OCI-LY7 (cell line): Measurements from ENCODE around the gene MTUS2.

ENCODE experiments used
- EZH2phosphoT487 ChIP-seq: fragments of 200-600 bp; sonication (generic); IDR thresholded peaks from 2 replicates; pipeline ENCODE4 v1.6.1; 2018; ENCODE audit warnings: low read depth, borderline replicate concordance, mild to moderate bottlenecking, mixed run types, antibody characterized with exemption, low read length, moderate library complexity, mixed read lengths
- TF ChIP-seq, protein P1 (sequence below): fragments of 200-600 bp; sonication (generic); conservative IDR thresholded peaks from 2 replicates; pipeline ENCODE4 v1.5.1; 2014; ENCODE audit warnings: mild to moderate bottlenecking, antibody characterized with exemption, low read length, moderate library complexity, mixed read lengths

DNA sequence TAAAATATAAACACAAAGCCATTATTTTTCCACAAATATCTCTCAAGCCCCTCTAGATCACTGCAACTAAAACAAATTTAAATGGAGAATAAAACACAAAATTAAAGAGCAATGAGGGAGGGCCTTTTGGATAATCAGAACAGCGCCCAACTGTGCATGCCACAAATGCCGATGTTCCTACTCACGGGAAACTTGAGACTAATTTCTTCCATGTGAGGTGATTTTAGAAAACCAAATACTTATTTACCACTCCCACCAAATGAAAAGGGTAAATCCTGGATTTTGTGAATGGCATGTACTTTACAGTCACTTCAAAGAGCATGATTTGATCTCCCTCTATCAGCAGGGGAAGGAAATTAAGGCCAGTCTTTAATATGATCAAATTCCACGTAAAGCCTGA, 700.5 kb downstream of the MTUS2 start:
- TF ChIP-seq, protein P1, sequence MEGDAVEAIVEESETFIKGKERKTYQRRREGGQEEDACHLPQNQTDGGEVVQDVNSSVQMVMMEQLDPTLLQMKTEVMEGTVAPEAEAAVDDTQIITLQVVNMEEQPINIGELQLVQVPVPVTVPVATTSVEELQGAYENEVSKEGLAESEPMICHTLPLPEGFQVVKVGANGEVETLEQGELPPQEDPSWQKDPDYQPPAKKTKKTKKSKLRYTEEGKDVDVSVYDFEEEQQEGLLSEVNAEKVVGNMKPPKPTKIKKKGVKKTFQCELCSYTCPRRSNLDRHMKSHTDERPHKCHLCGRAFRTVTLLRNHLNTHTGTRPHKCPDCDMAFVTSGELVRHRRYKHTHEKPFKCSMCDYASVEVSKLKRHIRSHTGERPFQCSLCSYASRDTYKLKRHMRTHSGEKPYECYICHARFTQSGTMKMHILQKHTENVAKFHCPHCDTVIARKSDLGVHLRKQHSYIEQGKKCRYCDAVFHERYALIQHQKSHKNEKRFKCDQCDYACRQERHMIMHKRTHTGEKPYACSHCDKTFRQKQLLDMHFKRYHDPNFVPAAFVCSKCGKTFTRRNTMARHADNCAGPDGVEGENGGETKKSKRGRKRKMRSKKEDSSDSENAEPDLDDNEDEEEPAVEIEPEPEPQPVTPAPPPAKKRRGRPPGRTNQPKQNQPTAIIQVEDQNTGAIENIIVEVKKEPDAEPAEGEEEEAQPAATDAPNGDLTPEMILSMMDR = no peak
- no peak for TF ChIP-seq EZH2phosphoT487
